Measurements from ENCODE around the gene CERK. TPM values are rescaled to one million over a fixed set of nuclear protein-coding genes. Genes with fewer than 3 reads are reported as not detected.

The CERK gene
- polyA plus RNA-seq, 3 donors = 48.6 to 51.4 (median 50.7) TPM

- DNase-seq (ENCODE audit: low read depth in 3 of 3, low spot score in 2 of 3) = no peak
Measured at GRCh38 chr22:46665151-46665695, 72.8 kb downstream of the CERK start.

- DNase-seq (ENCODE audit: low read depth in 3 of 3, low spot score in 2 of 3) = no peak
Measured at GRCh38 chr22:46664301-46664855, 73.7 kb downstream of the CERK start.

- no peak for DNase-seq (ENCODE audit: low read depth in 3 of 3, low spot score in 2 of 3)
Measured at GRCh38 chr22:46663436-46664100, 74.5 kb downstream of the CERK start.

GRCh38 chr22:46663001-46663400, 75.1 kb downstream of the CERK start:
- no peak for DNase-seq (ENCODE audit: low read depth in 3 of 3, low spot score in 2 of 3)

GRCh38 chr22:46662226-46662625, 75.8 kb downstream of the CERK start:
- DNase-seq (ENCODE audit: low read depth in 3 of 3, low spot score in 2 of 3) = no peak

GRCh38 chr22:46661221-46661851, 76.7 kb downstream of the CERK start:
- no peak for DNase-seq (ENCODE audit: low read depth in 3 of 3, low spot score in 2 of 3)

- no peak for DNase-seq (ENCODE audit: low read depth in 3 of 3, low spot score in 2 of 3)
Measured at GRCh38 chr22:46660604-46661201, 77.3 kb downstream of the CERK start.

- no peak for DNase-seq (ENCODE audit: low read depth in 3 of 3, low spot score in 2 of 3)
Measured at GRCh38 chr22:46659791-46660186, 78.3 kb downstream of the CERK start.

GRCh38 chr22:46659059-46659790, 78.8 kb downstream of the CERK start:
- no peak for DNase-seq (ENCODE audit: low read depth in 3 of 3, low spot score in 2 of 3)

GRCh38 chr22:46657996-46658947, 79.8 kb downstream of the CERK start:
- no peak for DNase-seq (ENCODE audit: low read depth in 3 of 3, low spot score in 2 of 3)

- DNase-seq (ENCODE audit: low read depth in 3 of 3, low spot score in 2 of 3) = no peak
Measured at GRCh38 chr22:46657655-46657953, 80.4 kb downstream of the CERK start.

GRCh38 chr22:46656856-46657654, 81.0 kb downstream of the CERK start:
- no peak for DNase-seq (ENCODE audit: low read depth in 3 of 3, low spot score in 2 of 3)

- DNase-seq (ENCODE audit: low read depth in 3 of 3, low spot score in 2 of 3) = no peak
Measured at GRCh38 chr22:46655861-46656608, 82.0 kb downstream of the CERK start.

- no peak for DNase-seq (ENCODE audit: low read depth in 3 of 3, low spot score in 2 of 3)
Measured at GRCh38 chr22:46654927-46655595, 83.0 kb downstream of the CERK start.

GRCh38 chr22:46654426-46654825, 83.6 kb downstream of the CERK start:
- DNase-seq (ENCODE audit: low read depth in 3 of 3, low spot score in 2 of 3) = no peak

- DNase-seq (ENCODE audit: low read depth in 3 of 3, low spot score in 2 of 3) = no peak
Measured at GRCh38 chr22:46653596-46653995, 84.5 kb downstream of the CERK start.

GRCh38 chr22:46652847-46653331, 85.2 kb downstream of the CERK start:
- DNase-seq (ENCODE audit: low read depth in 3 of 3, low spot score in 2 of 3) = no peak
